HG03039 (cell line): Measurements from ENCODE around the gene PCNT.
A peak's percentile ranks its signal among the peaks of the same experiment; 100 is the strongest.
"Not testable (repeated sequence)": the region's sequence is repeated elsewhere in the genome, so short reads cannot be mapped to it uniquely, and the experiment has no call there.

ENCODE experiments used
- ATAC-seq: cut with Tn5 transposase; IDR thresholded peaks from one replicate; pipeline ENCODE4 v1.9.1; 2021; ENCODE audit warnings: mild to moderate bottlenecking, moderate library complexity; ENCODE audit not compliant: unreplicated experiment

Gene PCNT

GRCh38 chr21:46356494-46357334 is 32.8 kb downstream of the PCNT start:
- ATAC-seq = no peak

DNA sequence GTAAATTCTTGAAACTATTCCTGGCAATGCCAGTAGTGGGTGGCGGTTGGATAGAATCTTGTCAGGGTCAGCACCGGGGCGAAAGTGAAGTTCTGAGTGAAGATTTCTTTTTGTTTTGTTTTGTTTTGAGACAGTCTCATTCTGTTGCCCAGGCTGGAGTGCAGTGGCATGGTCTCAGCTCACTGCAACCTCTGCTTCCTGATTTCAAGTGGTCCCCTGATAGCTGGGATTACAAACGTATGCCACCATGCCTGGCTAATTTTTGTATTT is 33.3 kb downstream of the PCNT start:
- no peak for ATAC-seq

DNA sequence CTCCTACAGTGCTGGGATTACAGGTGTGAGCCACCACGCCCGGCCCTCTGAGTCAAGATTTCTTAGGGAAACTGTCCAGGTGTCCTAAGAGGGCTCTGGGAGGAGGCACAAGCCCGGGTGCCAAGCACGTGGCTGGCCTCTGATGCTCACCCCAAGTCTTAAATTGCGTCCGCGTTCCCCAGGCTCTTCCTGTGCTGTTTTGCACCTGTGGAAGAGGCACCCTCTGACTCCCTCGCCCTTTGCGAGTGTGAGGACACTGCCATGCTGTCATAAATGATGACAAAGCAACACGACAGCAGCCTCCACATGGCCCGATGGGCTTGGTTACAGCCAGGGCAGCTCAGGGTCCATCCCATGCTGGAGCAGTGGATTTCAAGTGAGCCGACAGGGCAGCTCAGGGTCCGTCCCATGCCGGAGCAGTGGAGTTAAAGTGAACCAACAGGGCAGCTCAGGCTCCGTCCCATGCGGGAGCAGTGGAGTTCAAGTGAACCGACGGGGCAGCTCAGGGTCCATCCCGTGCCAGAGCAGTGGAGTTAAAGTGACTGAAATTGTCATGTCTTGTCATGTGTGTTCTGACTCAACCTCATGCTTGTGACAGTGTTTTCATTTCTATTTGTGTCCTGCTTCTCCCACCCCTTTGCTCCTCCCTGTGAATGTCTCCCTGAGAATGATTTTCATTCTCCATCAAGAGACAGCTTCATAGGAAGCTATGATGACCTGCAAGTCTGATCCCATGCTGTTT is 33.9 kb downstream of the PCNT start:
- ATAC-seq = no peak

- no peak for ATAC-seq
Measured at GRCh38 chr21:46361176-46361575, 37.2 kb downstream of the PCNT start.

DNA sequence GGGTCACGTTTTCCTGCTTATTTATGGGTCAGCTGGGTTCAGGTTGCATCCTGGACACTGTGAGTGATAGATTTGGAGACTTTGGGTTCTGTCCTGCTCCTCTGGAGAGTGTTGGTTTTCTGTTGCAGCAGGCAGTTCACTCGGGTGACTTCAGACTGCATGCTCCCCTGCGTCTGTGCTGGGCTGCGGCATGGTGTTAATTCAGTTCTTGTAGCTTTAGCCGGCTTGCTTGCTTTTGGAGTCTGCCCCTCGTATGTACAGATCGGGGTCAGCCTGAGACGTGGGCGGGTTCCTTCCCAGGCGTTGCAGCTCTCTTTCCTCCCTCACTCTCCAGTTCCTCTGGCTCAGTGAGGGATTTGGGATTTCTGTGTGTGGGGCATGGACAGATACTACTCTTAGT is 38.0 kb downstream of the PCNT start:
- ATAC-seq = no peak

DNA sequence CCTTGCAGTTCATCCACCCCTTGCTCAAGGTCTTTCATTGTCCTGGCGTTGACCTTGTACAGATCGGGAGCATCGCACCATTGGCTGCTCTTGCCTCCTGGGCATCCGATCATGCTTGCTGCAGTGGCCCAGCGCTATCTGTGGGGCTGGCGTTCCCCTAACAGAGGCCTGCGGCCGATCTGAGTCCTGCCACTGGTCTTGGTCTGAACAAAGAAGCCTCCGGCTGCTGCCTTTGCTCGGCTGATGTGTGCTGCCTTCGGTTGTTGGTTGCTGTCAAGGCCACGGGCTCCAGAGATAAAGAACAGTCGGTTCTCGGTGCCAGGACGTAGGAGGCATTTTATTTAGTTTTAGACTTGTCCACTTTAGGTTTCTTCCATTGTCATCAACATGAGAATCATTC is 39.0 kb downstream of the PCNT start:
- ATAC-seq = no peak

DNA sequence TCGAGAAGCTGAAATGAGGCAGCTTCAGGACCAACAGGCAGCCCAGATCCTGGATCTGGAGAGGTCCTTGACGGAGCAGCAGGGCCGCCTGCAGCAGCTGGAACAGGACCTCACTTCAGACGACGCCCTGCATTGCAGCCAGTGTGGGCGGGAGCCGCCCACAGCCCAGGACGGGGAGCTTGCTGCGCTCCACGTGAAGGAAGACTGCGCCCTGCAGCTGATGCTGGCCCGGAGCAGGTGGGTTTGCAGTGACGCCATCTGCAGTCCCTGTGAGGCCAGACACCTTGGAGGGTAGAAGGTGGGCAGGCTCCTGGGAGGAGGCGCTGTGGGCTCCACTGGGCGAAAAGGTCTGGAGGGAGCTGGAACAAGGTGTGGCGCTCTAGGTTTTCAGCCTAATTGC is 39.7 kb downstream of the PCNT start:
- ATAC-seq = no peak

DNA sequence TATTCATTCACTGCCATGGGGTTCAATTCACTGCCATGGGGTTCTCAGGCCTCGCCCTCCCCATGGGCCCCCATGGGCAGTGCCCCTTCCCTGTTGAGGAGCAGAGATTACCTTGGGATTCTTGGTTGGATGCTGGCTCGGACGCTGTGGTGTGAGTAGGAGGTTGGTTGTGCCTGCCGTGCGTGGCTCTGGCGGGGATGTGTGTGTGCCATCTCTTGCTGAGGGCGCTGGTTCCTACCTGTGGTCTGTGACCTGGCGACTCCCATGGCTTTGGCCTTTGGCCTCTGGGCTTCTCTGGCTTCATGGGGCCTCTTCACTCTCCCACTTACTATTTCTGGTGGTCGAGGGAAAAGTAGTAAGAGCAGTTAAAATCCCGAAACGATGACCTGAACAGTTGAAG is 42.1 kb downstream of the PCNT start:
- no peak for ATAC-seq

DNA sequence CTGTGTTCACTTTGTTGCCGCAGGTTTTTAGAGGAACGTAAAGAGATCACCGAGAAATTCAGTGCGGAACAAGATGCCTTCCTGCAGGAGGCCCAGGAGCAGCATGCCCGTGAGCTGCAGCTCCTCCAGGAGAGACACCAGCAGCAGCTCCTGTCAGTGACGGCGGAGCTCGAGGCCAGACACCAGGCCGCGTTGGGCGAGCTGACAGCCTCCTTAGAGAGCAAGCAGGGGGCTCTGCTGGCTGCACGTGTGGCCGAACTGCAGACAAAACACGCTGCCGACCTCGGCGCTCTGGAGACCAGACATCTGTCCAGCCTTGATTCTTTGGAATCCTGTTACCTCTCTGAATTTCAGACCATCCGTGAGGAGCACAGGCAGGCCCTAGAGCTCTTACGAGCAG is 42.6 kb downstream of the PCNT start:
- ATAC-seq = no peak

GRCh38 chr21:46366966-46367365 is 43.0 kb downstream of the PCNT start:
- no peak for ATAC-seq

GRCh38 chr21:46368533-46369285 is 44.8 kb downstream of the PCNT start:
- peak; percentile 50 for ATAC-seq

DNA sequence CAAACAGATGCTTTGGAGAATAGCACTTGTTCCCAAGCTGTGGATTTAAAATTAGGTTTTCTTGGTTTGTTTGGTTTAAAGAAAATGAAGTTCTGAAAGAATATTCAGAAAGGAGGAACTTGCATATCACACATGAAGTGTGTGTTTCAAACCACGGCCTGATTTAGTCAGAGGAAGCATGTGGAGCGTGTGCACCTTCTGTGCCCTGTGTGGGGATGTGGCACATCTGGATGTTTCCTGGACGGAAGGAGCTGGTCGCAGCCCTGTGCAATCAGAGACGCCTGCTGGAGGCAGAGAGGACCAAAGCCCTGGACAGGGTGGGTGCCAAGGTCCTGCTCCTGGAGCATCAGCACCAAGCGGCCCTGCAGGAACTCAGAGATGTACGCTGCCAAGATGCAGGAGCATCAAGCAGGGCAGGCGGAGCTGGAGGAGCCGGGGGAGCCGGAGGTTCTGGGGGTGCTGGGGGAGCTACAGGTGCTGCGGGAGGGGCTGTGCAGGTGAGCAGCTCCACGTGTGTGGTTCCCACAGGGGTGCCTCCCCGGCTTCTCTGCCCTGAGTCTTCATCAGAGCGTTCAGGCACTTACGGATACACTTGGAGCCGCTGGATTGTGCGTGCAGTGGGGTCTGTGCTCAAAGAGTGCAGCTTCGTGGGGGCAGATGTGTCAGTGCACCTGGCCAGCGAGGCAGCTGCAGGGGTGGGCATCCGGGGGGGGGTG is 45.7 kb downstream of the PCNT start:
- ATAC-seq = no peak

- no peak for ATAC-seq
Measured at GRCh38 chr21:46371204-46372013, 47.5 kb downstream of the PCNT start.

DNA sequence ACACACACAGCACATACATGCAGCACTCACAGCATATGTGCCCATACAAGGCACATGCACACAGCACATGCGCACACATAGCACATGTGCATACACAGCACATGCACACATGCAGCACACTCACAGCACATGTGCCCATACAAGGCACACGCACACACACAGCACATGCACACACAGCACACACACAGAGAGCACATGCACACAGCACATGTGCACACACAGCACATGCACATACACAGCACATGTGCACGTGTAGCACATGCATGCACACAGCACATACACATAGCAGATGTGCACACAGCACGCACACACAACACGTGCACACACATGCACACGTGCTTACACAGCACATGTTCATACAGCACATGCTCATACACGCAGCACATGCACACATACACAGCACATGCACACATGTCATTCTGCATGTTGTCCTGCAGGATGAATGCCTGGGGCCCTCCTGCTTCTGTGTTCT is 48.1 kb downstream of the PCNT start:
- ATAC-seq = no peak

- ATAC-seq = not testable (repeated sequence)
Measured at GRCh38 chr21:46372947-46373346, 49.0 kb downstream of the PCNT start.

DNA sequence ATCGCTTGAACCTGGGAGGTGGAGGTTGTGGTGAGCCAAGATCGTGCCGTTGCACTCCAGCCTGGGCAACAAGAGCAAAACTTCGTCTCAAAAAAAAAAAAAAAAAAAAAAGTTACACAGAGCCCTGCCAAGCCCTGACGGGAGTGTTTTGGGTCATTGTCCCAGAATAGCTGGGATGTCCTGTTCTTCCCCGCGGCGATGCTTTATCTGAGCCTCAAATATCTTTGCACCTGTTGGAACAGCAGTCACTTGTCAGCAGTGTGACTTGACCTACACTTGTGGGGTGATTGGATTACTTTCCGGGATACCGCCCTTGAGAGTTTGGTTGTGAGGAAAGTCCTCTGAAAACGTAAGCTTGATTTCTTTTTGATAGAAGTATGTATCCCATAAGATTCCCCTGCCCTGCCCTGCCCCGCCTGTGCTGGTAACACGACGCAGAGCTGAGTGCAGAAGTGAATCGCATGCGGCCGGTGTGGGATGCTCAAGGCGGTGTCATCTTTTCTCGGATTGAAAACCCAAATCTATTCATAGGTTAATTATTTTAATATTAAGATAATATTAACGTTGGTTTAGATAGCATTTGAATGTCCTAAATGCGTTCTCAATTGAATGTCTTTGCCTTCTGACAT is 50.9 kb downstream of the PCNT start:
- no peak for ATAC-seq

- ATAC-seq = no peak
Measured at GRCh38 chr21:46375560-46376230, 51.7 kb downstream of the PCNT start.

- no peak for ATAC-seq
Measured at GRCh38 chr21:46376231-46376628, 52.3 kb downstream of the PCNT start.

GRCh38 chr21:46376856-46377453 is 53.0 kb downstream of the PCNT start:
- ATAC-seq = no peak
